Thoracic aorta (tissue), 2 donors: ENCODE data around the gene ZNF280B. TPM values are rescaled to one million over a fixed set of nuclear protein-coding genes. Genes with fewer than 3 reads are reported as not detected.
"Not testable (repeated sequence)": the region's sequence is repeated elsewhere in the genome, so short reads cannot be mapped to it uniquely, and the experiment has no call there.

ENCODE experiments used
- ATAC-seq: fragments of 150-250 bp; one replicate; pipeline ENCODE4 v1.8.0; 2017; ENCODE audit warnings: low read depth; ENCODE audit not compliant: insufficient number of reproducible peaks, low FRiP score
- DNase-seq: peaks from one replicate; pipeline ENCODE4 v3.0.0-alpha.2; 2020; ENCODE audit warnings: low spot score
- H3K27ac ChIP-seq, 2 donors: fragments of 200-600 bp; sonication (generic); 1 replicate in 1 of 2; 2 replicates in 1 of 2; pipeline ENCODE4 v1.5.1; 2016; ENCODE audit warnings: mild to moderate bottlenecking in 2 of 2, moderate library complexity in 2 of 2
- H3K27me3 ChIP-seq: fragments of 200-600 bp; sonication (generic); replicated peaks from 2 replicates; pipeline ENCODE4 v1.6.0; 2016; ENCODE audit warnings: mild to moderate bottlenecking; ENCODE audit not compliant: insufficient read depth
- H3K36me3 ChIP-seq: fragments of 200-600 bp; sonication (generic); one replicate; pipeline ENCODE4 v1.5.1; 2016
- H3K4me1 ChIP-seq, 2 donors: fragments of 200-600 bp; sonication (generic); 1 replicate in 1 of 2; 2 replicates in 1 of 2; pipeline versions ENCODE4 v1.5.1 to v1.6.0; 2016; ENCODE audit warnings: low read depth in 2 of 2, mild to moderate bottlenecking in 1 of 2; ENCODE audit not compliant: control insufficient read depth in 1 of 2
- H3K4me3 ChIP-seq: fragments of 200-600 bp; sonication (generic); 2 replicates; pipeline ENCODE4 v1.5.1; 2016; ENCODE audit warnings: mild to moderate bottlenecking
- H3K9me3 ChIP-seq: fragments of 200-600 bp; sonication (generic); 2 replicates; pipeline ENCODE4 v1.5.1; 2016
- total RNA-seq, 2 donors: library from RNA; depleted of rRNA; stranded (reverse); fragments of >200 nt; gene quantifications; one replicate each; pipeline versions ENCODE4 v1.1.0 to v1.2.3, GENCODE V29; 2016
- TF ChIP-seq, protein P1 (sequence below): fragments of 200-600 bp; sonication (generic); IDR thresholded peaks from one replicate; pipeline ENCODE4 v1.5.1; 2019; ENCODE audit warnings: antibody characterized with exemption

ZNF280B gene
- total RNA-seq, 2 donors from 2014 or later, result not detected

DNA sequence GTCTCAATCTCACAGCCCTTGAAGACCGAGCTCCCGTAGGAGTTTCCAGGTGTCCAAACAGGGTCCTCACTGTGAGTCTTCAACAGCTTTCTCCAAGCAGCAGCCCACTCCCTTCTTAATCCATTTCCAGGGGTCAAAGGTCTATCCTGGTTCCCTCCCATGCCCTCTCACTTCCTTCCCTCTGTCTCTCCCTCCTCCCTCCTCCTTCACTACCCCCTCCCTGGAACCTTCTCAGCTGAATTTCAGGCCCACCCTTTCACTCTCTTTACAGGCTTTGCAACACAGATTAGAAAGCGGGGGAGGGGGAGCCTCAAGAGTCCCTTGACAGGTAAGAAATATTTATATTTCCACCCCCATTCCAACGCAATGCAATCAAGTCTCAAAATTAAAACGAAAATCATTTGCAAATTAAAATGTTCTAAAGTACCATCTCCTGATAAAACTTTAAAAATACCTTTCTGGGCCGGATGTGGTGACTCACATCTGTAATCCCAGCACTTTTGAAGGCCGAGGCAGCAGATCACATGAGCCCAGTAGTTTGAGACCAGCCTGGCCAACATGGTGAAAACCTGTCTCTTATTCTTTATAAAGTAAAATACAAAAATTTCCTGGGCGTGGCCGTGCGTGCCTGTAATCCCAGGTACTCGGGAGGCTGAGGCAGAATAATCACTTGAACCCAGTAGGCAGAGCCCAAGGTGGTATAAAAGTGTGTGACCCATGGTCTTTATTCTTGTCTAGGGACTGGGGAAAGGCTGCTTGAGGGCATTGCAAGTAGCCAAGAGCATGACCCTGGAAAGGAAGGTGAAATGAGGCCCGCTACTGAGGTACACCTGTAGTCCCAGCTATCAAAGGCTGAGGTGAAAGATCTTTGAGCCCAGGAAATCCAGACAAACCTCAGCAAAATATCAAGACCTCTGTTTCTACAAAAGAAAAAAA, 12.4 kb upstream of the ZNF280B start:
- TF ChIP-seq, protein P1, sequence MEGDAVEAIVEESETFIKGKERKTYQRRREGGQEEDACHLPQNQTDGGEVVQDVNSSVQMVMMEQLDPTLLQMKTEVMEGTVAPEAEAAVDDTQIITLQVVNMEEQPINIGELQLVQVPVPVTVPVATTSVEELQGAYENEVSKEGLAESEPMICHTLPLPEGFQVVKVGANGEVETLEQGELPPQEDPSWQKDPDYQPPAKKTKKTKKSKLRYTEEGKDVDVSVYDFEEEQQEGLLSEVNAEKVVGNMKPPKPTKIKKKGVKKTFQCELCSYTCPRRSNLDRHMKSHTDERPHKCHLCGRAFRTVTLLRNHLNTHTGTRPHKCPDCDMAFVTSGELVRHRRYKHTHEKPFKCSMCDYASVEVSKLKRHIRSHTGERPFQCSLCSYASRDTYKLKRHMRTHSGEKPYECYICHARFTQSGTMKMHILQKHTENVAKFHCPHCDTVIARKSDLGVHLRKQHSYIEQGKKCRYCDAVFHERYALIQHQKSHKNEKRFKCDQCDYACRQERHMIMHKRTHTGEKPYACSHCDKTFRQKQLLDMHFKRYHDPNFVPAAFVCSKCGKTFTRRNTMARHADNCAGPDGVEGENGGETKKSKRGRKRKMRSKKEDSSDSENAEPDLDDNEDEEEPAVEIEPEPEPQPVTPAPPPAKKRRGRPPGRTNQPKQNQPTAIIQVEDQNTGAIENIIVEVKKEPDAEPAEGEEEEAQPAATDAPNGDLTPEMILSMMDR, result no peak
- no peaks in the 10 kb centered on the region for H3K4me1 ChIP-seq
- no peaks in the 10 kb centered on the region for H3K27me3 ChIP-seq

DNA sequence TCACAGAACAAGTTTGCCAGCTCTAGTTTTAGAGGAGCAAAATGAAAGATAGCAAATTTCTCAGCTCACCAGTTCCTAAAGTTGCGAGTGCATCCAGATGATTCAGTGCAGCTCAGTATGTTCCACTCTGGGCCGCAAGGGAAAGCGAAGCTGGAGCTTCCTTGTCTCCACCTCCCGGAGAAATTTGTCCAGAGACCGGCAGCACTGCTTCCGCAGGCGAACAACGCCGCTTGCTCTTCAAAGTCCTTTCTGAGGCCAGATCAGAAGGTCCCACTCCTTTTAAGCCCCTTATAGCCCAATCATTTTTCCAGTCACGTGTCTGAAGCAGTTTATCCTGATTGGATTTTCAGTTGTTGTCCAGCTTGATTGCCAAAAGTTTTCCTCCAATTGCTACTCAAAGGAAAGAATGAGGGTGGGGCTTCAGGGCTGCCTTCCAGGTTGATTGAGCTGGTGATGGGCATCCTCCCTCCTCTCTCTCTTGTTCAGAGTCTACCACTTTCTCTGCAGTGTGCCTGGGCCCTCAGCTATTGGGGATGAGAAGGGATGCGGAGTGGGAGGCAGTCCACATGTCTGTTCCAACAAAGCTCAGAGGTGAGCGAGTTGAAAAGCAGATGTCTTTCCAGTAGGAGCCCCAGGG, 11.6 kb upstream of the ZNF280B start, which contains the start of gene ZNF280A:
Gene ZNF280A, minus strand, starts transcription at position 251 of the 637 bp plus-strand sequence. CDS start 4,640 bp downstream, outside the sequence.
- H3K4me1 ChIP-seq, result no peaks in the 10 kb centered on the region
- no peaks in the 10 kb centered on the region for H3K9me3 ChIP-seq
- ATAC-seq, result no peak
- no peak within 1 kb of the TSS for H3K4me3 ChIP-seq
- no peak for DNase-seq
- no peaks in the 10 kb centered on the region for H3K36me3 ChIP-seq
- H3K27me3 ChIP-seq, result no peaks in the 10 kb centered on the region
- H3K27ac ChIP-seq, result no peak within 1 kb of the TSS
- TF ChIP-seq, protein P1, result no peak

More for the DNA sequence above, 12.4 kb upstream of the ZNF280B start:
- H3K27ac ChIP-seq, result no peak overlapping the region
- H3K4me3 ChIP-seq, result no peak overlapping the region
- ATAC-seq (no peak), DNase-seq (no peak)
- no peaks in the 10 kb centered on the region for H3K36me3 ChIP-seq
- no peaks in the 10 kb centered on the region for H3K9me3 ChIP-seq

DNA sequence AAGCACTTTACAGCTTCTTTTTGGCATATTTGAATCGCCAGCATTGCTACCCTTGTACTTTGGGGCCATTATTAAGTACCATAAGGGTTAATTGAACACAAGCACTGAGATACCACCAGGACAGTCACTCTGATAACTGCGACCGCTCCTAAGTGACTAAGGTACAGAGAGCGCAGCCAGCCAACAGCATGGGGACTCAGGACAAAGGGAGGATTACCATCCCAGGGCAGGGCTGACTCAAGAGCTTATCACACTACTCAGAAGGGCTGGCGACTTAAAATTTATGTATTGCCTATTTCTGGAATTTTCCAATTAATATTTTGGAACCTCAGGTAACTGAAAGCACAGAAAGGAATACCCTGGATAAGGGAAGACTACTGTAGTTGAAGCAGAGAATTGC, 11.0 kb upstream of the ZNF280B start:
- ATAC-seq (no peak), DNase-seq (no peak)
- Histone ChIP-seq H3K4me1 (no peaks in the 10 kb centered on the region), H3K27ac (no peak overlapping the region), H3K27me3 (no peaks in the 10 kb centered on the region), H3K9me3 (no peaks in the 10 kb centered on the region), H3K36me3 (no peaks in the 10 kb centered on the region), H3K4me3 (no peak overlapping the region)
- TF ChIP-seq, protein P1, result no peak

DNA sequence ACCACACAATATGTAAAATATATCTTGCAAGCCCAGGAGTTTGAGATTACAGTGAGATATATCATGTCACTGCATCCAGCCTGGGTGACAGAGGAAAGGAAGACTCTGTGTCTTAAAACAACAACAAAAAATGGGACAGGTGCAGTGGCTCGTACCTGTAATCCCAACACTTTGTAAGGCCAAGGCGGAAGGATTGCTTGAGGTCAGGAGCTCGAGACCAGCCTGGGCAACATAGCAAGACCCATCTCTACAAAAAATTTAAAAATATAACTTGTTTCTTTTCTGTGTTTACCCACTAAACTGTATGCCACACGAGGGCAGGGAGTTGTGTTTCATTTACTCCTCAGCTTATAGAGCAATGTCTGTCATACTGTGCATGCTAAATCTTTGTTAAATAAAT, 8.4 kb upstream of the ZNF280B start:
- Histone ChIP-seq H3K4me1 (no peaks in the 10 kb centered on the region), H3K4me3 (no peak overlapping the region), H3K27me3 (no peaks in the 10 kb centered on the region), H3K36me3 (no peaks in the 10 kb centered on the region), H3K27ac (no peak overlapping the region), H3K9me3 (no peaks in the 10 kb centered on the region)
- DNase-seq (no peak), ATAC-seq (no peak)
- TF ChIP-seq, protein P1, result no peak

DNA sequence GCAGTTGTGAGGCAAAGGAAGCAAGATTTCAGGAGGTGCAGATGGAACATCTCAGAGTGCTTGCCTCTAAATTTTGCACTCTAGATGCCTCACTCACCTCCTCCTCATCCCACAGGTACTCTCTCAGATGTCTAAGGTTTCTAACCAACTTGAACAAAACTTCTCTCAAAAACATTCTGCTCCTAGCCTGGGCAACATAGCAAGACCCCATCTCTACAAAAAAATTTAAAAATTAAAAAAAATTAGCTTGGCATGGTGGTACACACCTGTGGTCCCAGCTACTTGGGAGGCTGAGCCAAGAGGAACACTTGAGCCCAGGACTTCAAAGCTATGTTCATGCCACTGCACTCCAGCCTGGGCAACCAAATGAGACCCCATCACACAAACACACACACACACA, 7.3 kb upstream of the ZNF280B start:
- H3K9me3 ChIP-seq, result no peaks in the 10 kb centered on the region
- ATAC-seq (no peak), DNase-seq (no peak)
- TF ChIP-seq, protein P1, result no peak
- no peak overlapping the region for H3K27ac ChIP-seq
- no peak overlapping the region for H3K4me3 ChIP-seq
- H3K4me1 ChIP-seq, result no peaks in the 10 kb centered on the region
- no peaks in the 10 kb centered on the region for H3K27me3 ChIP-seq
- no peaks in the 10 kb centered on the region for H3K36me3 ChIP-seq

DNA sequence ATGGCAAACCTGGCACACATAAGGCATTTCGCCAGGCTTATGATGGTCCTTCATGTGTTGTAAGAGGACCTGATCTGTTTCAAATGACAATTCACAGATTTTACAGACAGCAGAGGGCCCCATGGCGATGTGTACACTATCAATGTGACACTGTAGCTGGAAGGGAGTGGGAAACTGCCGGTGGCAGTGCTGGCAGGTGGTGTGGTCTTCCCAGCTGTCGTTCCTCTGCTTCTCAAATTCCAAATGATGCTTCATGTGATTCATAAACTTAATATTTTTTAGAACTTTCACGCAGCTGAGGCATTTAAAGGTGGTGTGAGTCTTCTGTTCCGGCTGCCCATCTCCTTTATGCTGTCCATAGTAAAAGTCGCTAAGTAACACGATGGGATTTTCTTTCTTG, 5.9 kb upstream of the ZNF280B start:
- not testable (repeated sequence) for H3K9me3 ChIP-seq, H3K4me3 ChIP-seq, H3K27me3 ChIP-seq, H3K27ac ChIP-seq, H3K36me3 ChIP-seq, DNase-seq, ATAC-seq, H3K4me1 ChIP-seq
